Measurements from ENCODE around the gene CUX1. TPM values are rescaled to one million over a fixed set of nuclear protein-coding genes. Genes with fewer than 3 reads are reported as not detected.

The CUX1 gene
- total and polyA plus RNA-seq, 2 of the 13 experiments (the other 11 are each of a cell fraction or from before 2014, with no cell fraction given) = 13.7 to 14.9 TPM

DNA sequence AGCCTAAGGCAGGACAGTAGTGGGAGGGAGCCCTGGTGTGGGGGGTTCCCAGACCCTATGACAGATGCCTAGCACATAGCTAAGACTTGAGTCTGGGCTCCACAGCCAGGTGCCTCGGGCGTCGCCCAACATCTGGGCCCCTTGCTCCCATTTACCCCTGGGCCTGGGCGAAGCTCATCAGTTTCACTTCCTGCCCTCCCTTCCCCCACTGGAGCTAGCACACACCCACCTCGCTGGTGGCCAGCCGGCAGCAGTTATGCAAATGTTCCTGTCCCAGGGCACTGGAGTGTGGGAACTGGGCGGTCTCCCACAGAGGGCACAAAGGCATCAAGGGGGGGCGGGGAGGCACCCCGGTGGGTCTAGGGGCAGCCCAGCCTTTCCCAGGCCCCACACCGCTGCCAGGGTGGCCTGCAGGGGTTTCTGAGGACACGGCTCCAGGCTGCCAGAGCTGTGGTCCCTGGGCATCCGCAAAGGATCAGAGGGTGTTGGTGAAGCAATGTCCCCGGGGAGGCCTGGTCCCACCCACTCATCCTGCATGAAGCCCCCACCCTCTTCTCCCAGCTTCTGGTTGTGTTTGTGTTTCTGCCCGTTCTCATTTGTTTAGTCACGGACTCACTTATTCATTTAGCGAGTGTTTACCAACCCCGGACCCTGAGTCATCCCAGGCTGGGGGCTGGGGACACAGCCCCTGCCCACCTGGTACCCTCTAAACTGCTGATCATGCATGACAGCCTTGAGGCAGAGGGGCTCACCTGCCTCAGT, 489.7 kb downstream of the CUX1 start (continued):
- TF ChIP-seq, protein P1, sequence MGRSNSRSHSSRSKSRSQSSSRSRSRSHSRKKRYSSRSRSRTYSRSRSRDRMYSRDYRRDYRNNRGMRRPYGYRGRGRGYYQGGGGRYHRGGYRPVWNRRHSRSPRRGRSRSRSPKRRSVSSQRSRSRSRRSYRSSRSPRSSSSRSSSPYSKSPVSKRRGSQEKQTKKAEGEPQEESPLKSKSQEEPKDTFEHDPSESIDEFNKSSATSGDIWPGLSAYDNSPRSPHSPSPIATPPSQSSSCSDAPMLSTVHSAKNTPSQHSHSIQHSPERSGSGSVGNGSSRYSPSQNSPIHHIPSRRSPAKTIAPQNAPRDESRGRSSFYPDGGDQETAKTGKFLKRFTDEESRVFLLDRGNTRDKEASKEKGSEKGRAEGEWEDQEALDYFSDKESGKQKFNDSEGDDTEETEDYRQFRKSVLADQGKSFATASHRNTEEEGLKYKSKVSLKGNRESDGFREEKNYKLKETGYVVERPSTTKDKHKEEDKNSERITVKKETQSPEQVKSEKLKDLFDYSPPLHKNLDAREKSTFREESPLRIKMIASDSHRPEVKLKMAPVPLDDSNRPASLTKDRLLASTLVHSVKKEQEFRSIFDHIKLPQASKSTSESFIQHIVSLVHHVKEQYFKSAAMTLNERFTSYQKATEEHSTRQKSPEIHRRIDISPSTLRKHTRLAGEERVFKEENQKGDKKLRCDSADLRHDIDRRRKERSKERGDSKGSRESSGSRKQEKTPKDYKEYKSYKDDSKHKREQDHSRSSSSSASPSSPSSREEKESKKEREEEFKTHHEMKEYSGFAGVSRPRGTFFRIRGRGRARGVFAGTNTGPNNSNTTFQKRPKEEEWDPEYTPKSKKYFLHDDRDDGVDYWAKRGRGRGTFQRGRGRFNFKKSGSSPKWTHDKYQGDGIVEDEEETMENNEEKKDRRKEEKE (IDR thresholded peaks at IDR 0.05) = no peak
- peak; percentile 18; the same call in 1 of the 2 replicates for TF ChIP-seq SP2 (CRISPR knock-in tag; IDR thresholded peaks at IDR 0.05)
- TF ChIP-seq KAT7 (CRISPR knock-in tag; IDR thresholded peaks at IDR 0.05; ENCODE audit: borderline replicate concordance) = no peak
- peak; percentile 77 for TF ChIP-seq GABPB1 (CRISPR knock-in tag; IDR thresholded peaks at IDR 0.05)
- TF ChIP-seq ZNF672 (CRISPR knock-in tag; IDR thresholded peaks at IDR 0.05) = no peak
- no peak for TF ChIP-seq HMGA1 (CRISPR knock-in tag; conservative IDR thresholded peaks at IDR 0.05)
- no peak for TF ChIP-seq NCOA1 (CRISPR knock-in tag; IDR thresholded peaks at IDR 0.05)
- no peak for TF ChIP-seq SYNCRIP (IDR thresholded peaks at IDR 0.05; ENCODE audit: insufficient read depth, low read depth, low read length)
- no peak for TF ChIP-seq MZF1 (CRISPR knock-in tag; IDR thresholded peaks at IDR 0.05; ENCODE audit: borderline replicate concordance)
- TF ChIP-seq IKZF1 (IDR thresholded peaks at IDR 0.05) = no peak
- TF ChIP-seq, protein P2, sequence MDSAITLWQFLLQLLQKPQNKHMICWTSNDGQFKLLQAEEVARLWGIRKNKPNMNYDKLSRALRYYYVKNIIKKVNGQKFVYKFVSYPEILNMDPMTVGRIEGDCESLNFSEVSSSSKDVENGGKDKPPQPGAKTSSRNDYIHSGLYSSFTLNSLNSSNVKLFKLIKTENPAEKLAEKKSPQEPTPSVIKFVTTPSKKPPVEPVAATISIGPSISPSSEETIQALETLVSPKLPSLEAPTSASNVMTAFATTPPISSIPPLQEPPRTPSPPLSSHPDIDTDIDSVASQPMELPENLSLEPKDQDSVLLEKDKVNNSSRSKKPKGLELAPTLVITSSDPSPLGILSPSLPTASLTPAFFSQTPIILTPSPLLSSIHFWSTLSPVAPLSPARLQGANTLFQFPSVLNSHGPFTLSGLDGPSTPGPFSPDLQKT (CRISPR knock-in tag; IDR thresholded peaks at IDR 0.05; ENCODE audit: borderline replicate concordance) = no peak
- TF ChIP-seq, protein P3, sequence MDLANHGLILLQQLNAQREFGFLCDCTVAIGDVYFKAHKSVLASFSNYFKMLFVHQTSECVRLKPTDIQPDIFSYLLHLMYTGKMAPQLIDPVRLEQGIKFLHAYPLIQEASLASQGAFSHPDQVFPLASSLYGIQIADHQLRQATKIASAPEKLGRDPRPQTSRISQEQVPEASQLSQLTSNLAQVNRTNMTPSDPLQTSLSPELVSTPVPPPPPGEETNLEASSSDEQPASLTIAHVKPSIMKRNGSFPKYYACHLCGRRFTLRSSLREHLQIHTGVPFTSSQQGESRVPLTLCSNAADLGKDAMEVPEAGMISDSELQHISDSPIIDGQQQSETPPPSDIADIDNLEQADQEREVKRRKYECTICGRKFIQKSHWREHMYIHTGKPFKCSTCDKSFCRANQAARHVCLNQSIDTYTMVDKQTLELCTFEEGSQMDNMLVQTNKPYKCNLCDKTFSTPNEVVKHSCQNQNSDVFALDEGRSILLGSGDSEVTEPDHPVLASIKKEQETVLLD (CRISPR knock-in tag; IDR thresholded peaks at IDR 0.05; ENCODE audit: low read depth) = no peak
- no peak for TF ChIP-seq ZNF816 (CRISPR knock-in tag; IDR thresholded peaks at IDR 0.05; ENCODE audit: borderline replicate concordance)
- TF ChIP-seq, protein P4, sequence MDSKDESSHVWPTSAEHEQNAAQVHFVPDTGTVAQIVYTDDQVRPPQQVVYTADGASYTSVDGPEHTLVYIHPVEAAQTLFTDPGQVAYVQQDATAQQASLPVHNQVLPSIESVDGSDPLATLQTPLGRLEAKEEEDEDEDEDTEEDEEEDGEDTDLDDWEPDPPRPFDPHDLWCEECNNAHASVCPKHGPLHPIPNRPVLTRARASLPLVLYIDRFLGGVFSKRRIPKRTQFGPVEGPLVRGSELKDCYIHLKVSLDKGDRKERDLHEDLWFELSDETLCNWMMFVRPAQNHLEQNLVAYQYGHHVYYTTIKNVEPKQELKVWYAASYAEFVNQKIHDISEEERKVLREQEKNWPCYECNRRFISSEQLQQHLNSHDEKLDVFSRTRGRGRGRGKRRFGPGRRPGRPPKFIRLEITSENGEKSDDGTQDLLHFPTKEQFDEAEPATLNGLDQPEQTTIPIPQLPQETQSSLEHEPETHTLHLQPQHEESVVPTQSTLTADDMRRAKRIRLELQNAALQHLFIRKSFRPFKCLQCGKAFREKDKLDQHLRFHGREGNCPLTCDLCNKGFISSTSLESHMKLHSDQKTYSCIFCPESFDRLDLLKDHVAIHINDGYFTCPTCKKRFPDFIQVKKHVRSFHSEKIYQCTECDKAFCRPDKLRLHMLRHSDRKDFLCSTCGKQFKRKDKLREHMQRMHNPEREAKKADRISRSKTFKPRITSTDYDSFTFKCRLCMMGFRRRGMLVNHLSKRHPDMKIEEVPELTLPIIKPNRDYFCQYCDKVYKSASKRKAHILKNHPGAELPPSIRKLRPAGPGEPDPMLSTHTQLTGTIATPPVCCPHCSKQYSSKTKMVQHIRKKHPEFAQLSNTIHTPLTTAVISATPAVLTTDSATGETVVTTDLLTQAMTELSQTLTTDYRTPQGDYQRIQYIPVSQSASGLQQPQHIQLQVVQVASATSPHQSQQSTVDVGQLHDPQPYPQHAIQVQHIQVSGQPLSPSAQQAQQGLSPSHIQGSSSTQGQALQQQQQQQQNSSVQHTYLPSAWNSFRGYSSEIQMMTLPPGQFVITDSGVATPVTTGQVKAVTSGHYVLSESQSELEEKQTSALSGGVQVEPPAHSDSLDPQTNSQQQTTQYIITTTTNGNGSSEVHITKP (CRISPR knock-in tag; IDR thresholded peaks at IDR 0.05; ENCODE audit: low read depth) = no peak
- no peak for TF ChIP-seq KLF6 (CRISPR knock-in tag; IDR thresholded peaks at IDR 0.05)
- TF ChIP-seq, protein P5, sequence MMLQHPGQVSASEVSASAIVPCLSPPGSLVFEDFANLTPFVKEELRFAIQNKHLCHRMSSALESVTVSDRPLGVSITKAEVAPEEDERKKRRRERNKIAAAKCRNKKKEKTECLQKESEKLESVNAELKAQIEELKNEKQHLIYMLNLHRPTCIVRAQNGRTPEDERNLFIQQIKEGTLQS (CRISPR knock-in tag; IDR thresholded peaks at IDR 0.05) = no peak
- peak; percentile 89; the same call in 1 of the 2 replicates for TF ChIP-seq ZNF782 (CRISPR knock-in tag; IDR thresholded peaks at IDR 0.05; ENCODE audit: borderline replicate concordance)
- TF ChIP-seq ZNF841 (CRISPR knock-in tag; IDR thresholded peaks at IDR 0.05; ENCODE audit: borderline replicate concordance) = no peak
- no peak for TF ChIP-seq ZNF260 (CRISPR knock-in tag; IDR thresholded peaks at IDR 0.05; ENCODE audit: borderline replicate concordance, low read depth)
- no peak for TF ChIP-seq ZNF383 (CRISPR knock-in tag; IDR thresholded peaks at IDR 0.05; ENCODE audit: borderline replicate concordance)
